Measurements from ENCODE around the gene AGT.

GRCh38 chr1:230725256-230726012 lies 11.5 kb upstream of the AGT start:
- TF ChIP-seq CTCF (IDR thresholded peaks at IDR 0.05): no peak
- no peak for TF ChIP-seq POLR2A (IDR thresholded peaks at IDR 0.05)
